HG02571 (cell line): ENCODE results near the gene EIF1.

Source experiments
- ATAC-seq: cut with Tn5 transposase; IDR thresholded peaks from one replicate; pipeline ENCODE4 v1.9.1; 2021; ENCODE audit warnings: mild to moderate bottlenecking, moderate library complexity; ENCODE audit not compliant: unreplicated experiment

Gene EIF1

DNA sequence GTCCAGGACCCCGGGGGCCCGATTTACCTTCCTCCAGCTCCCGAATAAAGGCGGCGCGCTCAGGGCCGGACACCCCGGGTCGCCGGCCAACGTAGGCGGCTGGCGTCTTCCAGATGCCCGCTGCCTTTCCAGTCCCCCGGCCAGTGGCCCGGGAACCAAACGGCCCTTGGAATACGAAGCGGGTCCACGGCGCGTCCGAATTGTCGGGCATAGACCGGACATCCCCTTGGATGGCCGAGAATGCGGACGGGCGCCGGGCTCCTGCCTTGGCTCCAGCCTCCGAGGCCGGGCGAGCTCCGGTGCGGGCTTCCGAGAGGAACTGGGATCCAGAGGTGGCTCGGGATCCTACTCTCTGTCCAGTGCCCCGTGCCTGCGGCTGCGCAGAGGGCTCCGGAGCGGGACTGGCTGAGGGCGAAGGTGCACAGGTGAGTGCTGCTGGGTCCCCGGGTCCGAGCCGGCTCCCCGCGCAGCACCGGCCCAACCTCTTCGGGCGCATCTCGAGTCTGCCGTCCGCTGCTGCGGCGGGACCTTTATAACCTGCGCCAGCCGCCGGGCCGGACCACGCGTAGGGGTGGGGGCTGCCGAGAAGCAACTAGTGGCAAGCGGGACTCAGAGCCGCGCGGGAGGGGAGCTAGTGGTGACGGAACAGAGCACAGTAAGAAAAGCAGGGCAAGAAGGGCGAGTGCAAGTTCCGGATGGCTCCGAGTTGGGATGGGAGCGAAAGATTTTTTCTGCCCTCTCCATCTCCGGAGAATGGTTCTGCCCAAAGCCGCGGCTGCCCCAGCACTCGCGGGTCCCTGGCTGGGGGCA is 45.7 kb downstream of the EIF1 start, which contains the start of gene HAP1:
TSS of gene HAP1 (minus strand) at position 505 of the 810 bp plus-strand sequence. CDS start at position 496, 9 bp downstream.
- no peak for ATAC-seq

DNA sequence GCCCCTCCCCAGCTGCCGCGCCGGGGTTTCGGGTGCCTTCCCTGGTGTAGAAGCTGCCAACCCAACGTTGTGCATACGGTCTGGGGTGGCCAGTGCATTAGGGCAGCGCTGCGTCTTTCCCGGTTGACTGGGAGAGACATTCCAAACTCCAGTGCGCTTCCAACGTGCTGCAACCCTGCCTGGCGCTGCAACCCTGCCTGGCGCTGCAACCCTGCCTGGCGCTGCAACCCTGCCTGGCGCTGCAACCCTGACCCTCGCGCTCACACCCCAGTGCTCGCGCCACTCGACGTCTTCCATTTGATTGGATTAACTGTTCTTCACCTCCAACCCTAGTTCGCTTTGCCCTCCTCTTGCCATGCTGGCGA is 46.2 kb downstream of the EIF1 start:
- ATAC-seq: no peak

DNA sequence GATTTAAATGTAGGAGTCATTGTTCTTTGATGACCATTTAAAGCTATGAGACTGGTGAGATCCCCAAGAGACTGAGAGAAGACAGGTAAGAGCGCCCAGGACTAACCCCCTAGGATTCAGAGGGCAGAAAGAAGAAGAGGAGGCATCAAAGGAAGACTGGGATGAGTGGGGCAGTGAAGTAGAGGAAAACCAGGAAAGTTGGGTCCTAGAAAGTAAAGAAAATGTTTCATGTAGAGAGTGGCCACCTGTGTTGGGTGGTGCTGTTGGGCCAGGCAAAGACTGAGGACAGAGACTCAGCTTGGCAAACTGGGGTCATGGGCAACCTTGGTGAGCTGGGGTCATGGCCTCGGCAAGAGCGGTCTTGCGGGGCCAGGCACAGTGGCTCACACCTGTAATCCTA is 47.1 kb downstream of the EIF1 start:
- no peak for ATAC-seq

DNA sequence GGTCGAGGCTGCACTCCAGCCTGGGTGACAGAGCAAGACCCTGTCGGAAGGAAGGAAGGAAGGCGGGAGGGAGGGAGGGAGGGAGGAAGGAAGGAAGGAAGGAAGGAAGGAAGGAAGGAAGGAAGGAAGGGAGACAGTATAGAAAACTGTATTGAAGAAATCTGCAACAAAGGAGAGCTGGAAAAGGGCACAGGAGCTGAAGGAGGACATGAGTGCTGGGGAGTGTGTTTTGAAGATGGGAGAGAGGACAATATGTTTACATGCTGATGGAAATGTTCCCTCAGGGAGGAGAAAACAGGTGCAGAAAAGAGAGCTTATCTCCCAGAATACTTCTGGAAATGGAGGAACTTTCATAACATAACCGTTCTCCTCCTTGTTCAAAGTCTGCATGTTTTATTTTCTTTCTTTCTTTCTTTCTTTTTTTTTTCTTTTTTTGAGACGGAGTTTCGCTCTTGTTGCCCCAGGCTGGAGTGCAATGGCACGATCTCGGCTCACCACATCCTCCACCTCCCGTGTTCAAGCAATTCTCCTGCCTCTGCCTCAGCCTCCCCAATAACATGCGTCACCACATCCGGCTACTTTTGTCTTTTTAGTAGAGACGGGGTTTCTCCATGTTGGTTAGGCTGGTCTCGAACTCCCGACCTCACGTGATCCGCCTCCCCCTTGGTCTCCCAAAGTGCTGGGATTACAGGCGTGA is 48.4 kb downstream of the EIF1 start:
- no peak for ATAC-seq

DNA sequence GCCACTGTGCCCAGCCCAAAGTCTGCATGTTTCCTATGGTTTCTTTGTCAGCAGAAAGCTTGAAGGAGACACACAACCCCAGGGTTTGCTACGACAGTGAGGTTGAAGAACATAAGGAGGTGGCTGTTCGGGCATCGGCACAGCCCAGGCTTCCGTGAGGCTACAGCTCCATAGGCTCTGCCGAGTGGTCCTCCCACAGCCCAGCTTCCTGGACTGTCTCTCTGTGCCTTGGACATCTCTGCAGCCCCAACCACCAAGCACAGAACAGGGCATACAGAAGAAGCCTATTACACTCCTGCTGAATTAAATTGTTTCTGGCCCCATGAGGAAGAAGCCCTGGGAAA is 49.0 kb downstream of the EIF1 start:
- ATAC-seq: no peak

DNA sequence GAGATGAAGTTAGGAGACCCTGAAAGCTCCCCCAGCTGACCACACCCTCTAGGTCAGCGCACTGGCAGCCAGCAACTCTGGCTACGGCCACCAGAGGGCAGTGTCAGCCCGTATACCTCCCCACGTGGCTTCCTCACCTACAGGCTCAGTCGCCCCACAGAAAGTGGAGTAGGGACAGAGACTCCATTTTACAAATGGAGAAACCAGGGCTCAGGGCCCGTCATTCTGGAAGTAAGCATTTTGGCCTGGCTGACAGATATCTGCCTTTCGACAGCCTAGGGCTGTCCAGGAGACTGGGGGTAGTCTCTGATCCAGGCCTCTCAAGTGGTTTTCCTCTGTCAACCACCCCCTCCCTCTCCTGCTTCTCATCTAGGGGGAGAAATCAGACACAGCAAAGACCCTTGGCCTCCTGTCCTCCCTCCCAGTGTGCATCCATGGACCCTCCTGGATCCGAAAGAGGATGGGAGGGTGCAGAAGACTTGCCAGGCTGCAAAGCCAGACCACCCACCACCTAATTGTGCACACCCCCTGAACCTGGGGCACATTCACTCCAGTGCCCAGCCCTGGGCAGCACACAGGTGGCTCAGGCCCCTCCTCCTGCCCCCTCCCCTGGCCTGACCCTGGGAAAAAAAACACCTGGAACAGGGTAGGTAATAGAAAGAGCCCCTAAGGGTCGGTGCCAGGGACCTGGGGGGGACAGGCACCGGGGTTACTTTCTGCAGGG is 49.6 kb downstream of the EIF1 start:
- no peak for ATAC-seq

DNA sequence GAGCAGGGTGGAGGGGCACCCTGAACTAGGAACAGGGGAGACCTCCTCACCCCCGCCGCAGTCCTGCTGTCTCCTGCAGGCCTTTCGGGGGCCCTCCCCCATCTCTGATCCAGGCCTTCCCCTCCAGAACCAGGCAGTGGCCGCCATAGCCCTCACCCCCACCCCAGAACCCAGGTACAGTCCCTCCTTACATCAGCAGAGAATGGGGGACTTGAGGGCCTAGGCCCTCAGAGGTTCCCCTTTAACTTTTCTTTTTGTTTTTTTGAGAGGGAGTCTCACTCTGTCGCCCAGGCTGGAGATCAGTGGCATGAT is 50.1 kb downstream of the EIF1 start:
- no peak for ATAC-seq

DNA sequence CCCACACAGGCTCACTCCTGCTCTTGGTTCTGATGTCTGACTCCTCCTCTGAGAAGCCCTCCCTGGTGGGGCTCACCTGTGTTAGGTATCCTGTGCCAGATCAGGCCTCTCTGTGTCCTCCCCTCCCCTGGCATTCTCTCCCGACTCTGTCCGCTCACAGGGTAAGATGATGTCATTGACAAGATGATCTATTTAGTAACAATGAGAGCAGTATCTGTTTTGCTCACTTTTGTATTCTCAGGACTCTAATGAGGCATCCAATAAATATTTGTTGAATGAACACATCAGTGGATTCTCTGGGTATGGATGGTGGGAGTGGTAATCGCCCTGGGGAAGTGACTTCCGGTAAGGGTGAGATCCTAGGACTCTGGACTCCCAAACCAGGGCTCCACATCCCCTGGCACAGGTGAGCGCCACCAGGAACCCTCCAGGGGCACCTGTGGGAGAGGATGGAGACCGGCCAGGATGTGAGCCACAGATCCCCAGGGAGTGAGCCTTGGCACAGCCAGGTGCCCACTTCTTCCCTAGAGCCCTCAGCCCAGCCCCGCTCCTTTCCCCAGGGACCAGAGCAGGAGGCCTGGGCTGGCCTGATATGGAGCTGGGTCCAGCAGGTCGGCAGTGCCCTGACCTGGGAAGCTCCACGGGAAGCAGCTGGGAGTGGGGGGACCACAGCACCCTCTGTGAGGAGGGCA is 51.1 kb downstream of the EIF1 start:
- ATAC-seq: no peak

DNA sequence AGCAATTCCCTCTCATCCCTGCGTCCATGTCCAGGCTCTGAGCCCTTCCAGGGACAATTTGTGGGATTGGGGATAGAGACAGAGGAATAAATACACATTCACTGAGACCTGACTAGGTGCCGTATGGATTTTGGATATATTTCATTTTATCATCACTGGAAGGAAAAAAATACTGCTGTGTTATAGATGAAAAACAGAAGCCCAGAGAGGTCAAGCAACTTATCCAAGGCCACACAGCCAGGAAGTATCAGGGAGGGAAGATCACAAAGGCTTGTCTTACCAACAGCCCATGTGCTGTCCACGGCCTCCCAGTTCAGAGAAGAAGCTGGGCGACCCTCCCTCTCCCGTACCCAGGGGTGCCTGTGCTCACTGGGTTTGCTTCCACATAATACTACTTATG is 51.8 kb downstream of the EIF1 start:
- no peak for ATAC-seq

DNA sequence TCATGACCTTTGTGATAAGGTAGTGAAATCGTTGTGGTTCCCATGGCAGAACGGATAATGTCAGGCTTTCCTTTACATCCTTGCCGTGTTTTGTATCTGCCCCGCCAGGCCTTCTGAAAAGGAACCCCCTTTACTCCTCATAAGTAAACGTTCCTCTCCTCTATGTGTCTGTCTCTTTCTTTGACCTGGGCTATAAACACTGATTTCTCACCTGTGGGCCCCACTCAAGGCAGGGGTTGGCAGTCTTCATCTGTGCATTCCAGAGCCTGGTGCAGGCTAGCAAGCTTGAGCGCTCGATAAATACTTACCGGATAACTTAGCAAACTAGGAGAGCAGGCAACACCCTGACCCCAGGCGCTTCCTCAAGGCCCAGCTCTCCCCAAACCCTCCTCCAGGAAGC is 53.0 kb downstream of the EIF1 start:
- ATAC-seq: no peak
